ENCODE results near the gene PRKAG2. TPM values are rescaled to one million over a fixed set of nuclear protein-coding genes. Genes with fewer than 3 reads are reported as not detected.

The PRKAG2 gene
- total RNA-seq, 1 experiment from 2014 or later = 73.9 TPM

- Mint-ChIP-seq H3K9me3 (ENCODE audit: unreplicated experiment) (no peaks in the 10 kb centered on the region), H3K4me1 (ENCODE audit: insufficient read depth, unreplicated experiment) (peaks cover 11% of the 10 kb centered on the region), H3K27me3 (ENCODE audit: insufficient read depth, unreplicated experiment) (no peaks in the 10 kb centered on the region), H3K36me3 (ENCODE audit: insufficient read depth, unreplicated experiment) (peaks cover 6% of the 10 kb centered on the region), H3K27ac (ENCODE audit: low read depth, unreplicated experiment) (no peak overlapping the region), H3K4me3 (ENCODE audit: unreplicated experiment) (no peak overlapping the region)
- CTCF ChIA-PET = interaction anchor here (1.2 kb wide), 1 partner anchor 34 kb away, joined by 5 read pairs; no protein-coding TSS in a partner anchor
- no peak for TF ChIP-seq CTCF (IDR thresholded peaks at IDR 0.05; ENCODE audit: unreplicated experiment)
- no peak for DNase-seq (ENCODE audit: unreplicated experiment)
- BruUV-seq (replicated peaks) = no TSS peak
- POLR2A ChIA-PET = no interaction called here
- intact Hi-C loops (cut with micrococcal nuclease) = no loop called here
Measured at GRCh38 chr7:151817315-151817690, 59.6 kb downstream of the PRKAG2 start.

- no peaks in the 10 kb centered on the region for H3K27me3 Mint-ChIP-seq (ENCODE audit: insufficient read depth, unreplicated experiment)
- no peak overlapping the region for H3K4me3 Mint-ChIP-seq (ENCODE audit: unreplicated experiment)
- intact Hi-C loops (cut with micrococcal nuclease) = no loop called here
- DNase-seq (ENCODE audit: unreplicated experiment) = no peak
- TF ChIP-seq CTCF (IDR thresholded peaks at IDR 0.05; ENCODE audit: unreplicated experiment) = no peak
- H3K27ac Mint-ChIP-seq (ENCODE audit: low read depth, unreplicated experiment) = no peak overlapping the region
- ChIA-PET POLR2A (no interaction called here), CTCF (interaction anchor here (0.6 to 1.2 kb wide), 4 partner anchors 26 to 116 kb away, joined by 3 to 5 read pairs (median 4); no protein-coding TSS in a partner anchor)
- H3K9me3 Mint-ChIP-seq (ENCODE audit: unreplicated experiment) = no peaks in the 10 kb centered on the region
- BruUV-seq (replicated peaks) = no TSS peak
- H3K36me3 Mint-ChIP-seq (ENCODE audit: insufficient read depth, unreplicated experiment) = peaks cover 6% of the 10 kb centered on the region
- H3K4me1 Mint-ChIP-seq (ENCODE audit: insufficient read depth, unreplicated experiment) = peaks cover 11% of the 10 kb centered on the region
Measured at GRCh38 chr7:151816562-151817314, 60.2 kb downstream of the PRKAG2 start.

- intact Hi-C loops (cut with micrococcal nuclease) = no loop called here
- no peak for DNase-seq (ENCODE audit: unreplicated experiment)
- no peak for TF ChIP-seq CTCF (IDR thresholded peaks at IDR 0.05; ENCODE audit: unreplicated experiment)
- CTCF ChIA-PET = interaction anchor here (1.1 kb wide), 1 partner anchor 117 kb away, joined by 3 read pairs; no protein-coding TSS in a partner anchor
- Mint-ChIP-seq H3K4me1 (ENCODE audit: insufficient read depth, unreplicated experiment) (peaks cover 11% of the 10 kb centered on the region), H3K36me3 (ENCODE audit: insufficient read depth, unreplicated experiment) (peaks cover 6% of the 10 kb centered on the region), H3K4me3 (ENCODE audit: unreplicated experiment) (no peak overlapping the region), H3K9me3 (ENCODE audit: unreplicated experiment) (no peaks in the 10 kb centered on the region), H3K27ac (ENCODE audit: low read depth, unreplicated experiment) (no peak overlapping the region), H3K27me3 (ENCODE audit: insufficient read depth, unreplicated experiment) (no peaks in the 10 kb centered on the region)
- POLR2A ChIA-PET = no interaction called here
- BruUV-seq (replicated peaks) = no TSS peak
Measured at GRCh38 chr7:151815419-151815818, 61.5 kb downstream of the PRKAG2 start.

GRCh38 chr7:151814400-151815009 is 62.4 kb downstream of the PRKAG2 start:
- H3K9me3 Mint-ChIP-seq (ENCODE audit: unreplicated experiment) = no peaks in the 10 kb centered on the region
- no peak for TF ChIP-seq CTCF (IDR thresholded peaks at IDR 0.05; ENCODE audit: unreplicated experiment)
- no peaks in the 10 kb centered on the region for H3K27me3 Mint-ChIP-seq (ENCODE audit: insufficient read depth, unreplicated experiment)
- POLR2A ChIA-PET = no interaction called here
- no TSS peak for BruUV-seq (replicated peaks)
- DNase-seq (ENCODE audit: unreplicated experiment) = no peak
- intact Hi-C loops (cut with micrococcal nuclease) = no loop called here
- peaks cover 6% of the 10 kb centered on the region for H3K36me3 Mint-ChIP-seq (ENCODE audit: insufficient read depth, unreplicated experiment)
- H3K27ac Mint-ChIP-seq (ENCODE audit: low read depth, unreplicated experiment) = no peak overlapping the region
- no peak overlapping the region for H3K4me3 Mint-ChIP-seq (ENCODE audit: unreplicated experiment)
- CTCF ChIA-PET = no interaction called here
- H3K4me1 Mint-ChIP-seq (ENCODE audit: insufficient read depth, unreplicated experiment) = peaks cover 11% of the 10 kb centered on the region
